KMS-11 (cell line): Measurements from ENCODE around the gene DUS3L.

ENCODE experiments used
- H2AFZ ChIP-seq: fragments of 200-600 bp; sonication (generic); 2 replicates; pipeline ENCODE4 v1.6.1; 2016; ENCODE audit warnings: antibody characterized with exemption, mixed run types, low read depth
- H3K27ac ChIP-seq: fragments of 200-600 bp; sonication (generic); 2 replicates; pipeline ENCODE4 v1.6.1; 2016; ENCODE audit warnings: mild to moderate bottlenecking, mixed run types
- H3K27me3 ChIP-seq: fragments of 200-600 bp; sonication (generic); 2 replicates; pipeline ENCODE4 v1.6.1; 2017; ENCODE audit warnings: mild to moderate bottlenecking, low read depth, mixed run types, moderate library complexity; ENCODE audit not compliant: insufficient read depth
- H3K36me3 ChIP-seq: fragments of 200-600 bp; sonication (generic); 2 replicates; pipeline ENCODE4 v1.6.1; 2017; ENCODE audit warnings: mild to moderate bottlenecking, mixed run types; ENCODE audit not compliant: insufficient read depth
- H3K4me1 ChIP-seq: fragments of 200-600 bp; sonication (generic); 2 replicates; pipeline ENCODE4 v1.6.1; 2016; ENCODE audit warnings: mild to moderate bottlenecking, low read depth, mixed run types; ENCODE audit not compliant: poor library complexity, severe bottlenecking
- H3K4me2 ChIP-seq: fragments of 200-600 bp; sonication (generic); 2 replicates; pipeline ENCODE4 v1.7.0; 2016; ENCODE audit warnings: mild to moderate bottlenecking, mixed run types
- H3K4me3 ChIP-seq: fragments of 200-600 bp; sonication (generic); IDR thresholded peaks from 2 replicates; pipeline ENCODE4 v1.6.1; 2017; ENCODE audit warnings: low read depth, low read length, mixed read lengths; ENCODE audit not compliant: insufficient read depth
- H3K79me2 ChIP-seq: fragments of 200-600 bp; sonication (generic); 2 replicates; pipeline ENCODE4 v1.6.1; 2016; ENCODE audit warnings: low read depth, mixed run types; ENCODE audit not compliant: insufficient read depth
- H3K9ac ChIP-seq: fragments of 200-600 bp; sonication (generic); 2 replicates; pipeline ENCODE4 v1.6.1; 2016; ENCODE audit warnings: mild to moderate bottlenecking, mixed run types
- H4K20me1 ChIP-seq: fragments of 200-600 bp; sonication (generic); 2 replicates; pipeline ENCODE4 v1.6.1; 2016; ENCODE audit warnings: mild to moderate bottlenecking, mixed run types; ENCODE audit not compliant: insufficient read depth
- TF ChIP-seq, protein P1 (sequence below): fragments of 200-600 bp; sonication (generic); conservative IDR thresholded peaks from 2 replicates; pipeline ENCODE4 v1.6.1; 2017; ENCODE audit warnings: low read depth, mild to moderate bottlenecking, antibody characterized with exemption, low read length, moderate library complexity, mixed read lengths

Gene DUS3L

DNA sequence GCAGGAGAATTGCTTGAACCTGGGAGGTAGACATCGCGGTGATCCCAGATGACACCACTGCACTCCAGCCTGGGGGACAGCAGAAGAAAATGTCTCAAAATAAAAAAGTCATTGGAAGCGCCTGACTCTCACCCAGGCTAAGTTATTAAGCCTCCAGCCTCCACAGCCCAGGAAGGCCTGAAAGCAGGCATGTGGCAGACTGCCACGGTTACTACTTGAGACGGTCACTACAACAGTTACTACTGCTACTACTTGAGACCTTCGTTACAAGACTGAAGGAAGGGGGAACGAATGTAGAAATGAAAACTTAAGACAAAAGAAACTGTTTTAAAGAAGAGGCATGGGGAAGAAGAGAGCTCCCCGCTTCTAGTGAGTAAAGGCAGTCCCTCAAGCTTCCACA is 16.0 kb downstream of the DUS3L start:
- Histone ChIP-seq H2AFZ (no peak overlapping the region), H3K9ac (no peak overlapping the region), H3K79me2 (no peaks in the 10 kb centered on the region), H3K4me2 (no peak overlapping the region), H3K27ac (no peak overlapping the region), H3K4me1 (no peaks in the 10 kb centered on the region), H3K36me3 (no peaks in the 10 kb centered on the region), H3K4me3 (no peak overlapping the region), H4K20me1 (no peaks in the 10 kb centered on the region), H3K27me3 (no peaks in the 10 kb centered on the region; the same call in 1 of the 2 replicates)
- TF ChIP-seq, protein P1, sequence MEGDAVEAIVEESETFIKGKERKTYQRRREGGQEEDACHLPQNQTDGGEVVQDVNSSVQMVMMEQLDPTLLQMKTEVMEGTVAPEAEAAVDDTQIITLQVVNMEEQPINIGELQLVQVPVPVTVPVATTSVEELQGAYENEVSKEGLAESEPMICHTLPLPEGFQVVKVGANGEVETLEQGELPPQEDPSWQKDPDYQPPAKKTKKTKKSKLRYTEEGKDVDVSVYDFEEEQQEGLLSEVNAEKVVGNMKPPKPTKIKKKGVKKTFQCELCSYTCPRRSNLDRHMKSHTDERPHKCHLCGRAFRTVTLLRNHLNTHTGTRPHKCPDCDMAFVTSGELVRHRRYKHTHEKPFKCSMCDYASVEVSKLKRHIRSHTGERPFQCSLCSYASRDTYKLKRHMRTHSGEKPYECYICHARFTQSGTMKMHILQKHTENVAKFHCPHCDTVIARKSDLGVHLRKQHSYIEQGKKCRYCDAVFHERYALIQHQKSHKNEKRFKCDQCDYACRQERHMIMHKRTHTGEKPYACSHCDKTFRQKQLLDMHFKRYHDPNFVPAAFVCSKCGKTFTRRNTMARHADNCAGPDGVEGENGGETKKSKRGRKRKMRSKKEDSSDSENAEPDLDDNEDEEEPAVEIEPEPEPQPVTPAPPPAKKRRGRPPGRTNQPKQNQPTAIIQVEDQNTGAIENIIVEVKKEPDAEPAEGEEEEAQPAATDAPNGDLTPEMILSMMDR: no peak

- Histone ChIP-seq H2AFZ (peak overlapping the region; percentile 64), H3K27me3 (no peaks in the 10 kb centered on the region; the same call in 1 of the 2 replicates), H3K27ac (no peak overlapping the region), H3K36me3 (no peaks in the 10 kb centered on the region), H3K9ac (no peak overlapping the region), H3K4me3 (no peak overlapping the region), H3K4me1 (no peaks in the 10 kb centered on the region), H3K79me2 (no peaks in the 10 kb centered on the region), H4K20me1 (no peaks in the 10 kb centered on the region), H3K4me2 (peak overlapping the region; percentile 21; the same call in 1 of the 2 replicates)
- TF ChIP-seq, protein P1: no peak
Measured at GRCh38 chr19:5773276-5773675, 17.7 kb downstream of the DUS3L start.

- no peak overlapping the region for H3K4me2 ChIP-seq
- no peak overlapping the region for H2AFZ ChIP-seq
- no peaks in the 10 kb centered on the region for H3K79me2 ChIP-seq
- TF ChIP-seq, protein P1: no peak
- H3K9ac ChIP-seq: no peak overlapping the region
- no peaks in the 10 kb centered on the region for H4K20me1 ChIP-seq
- H3K4me3 ChIP-seq: no peak overlapping the region
- no peaks in the 10 kb centered on the region for H3K4me1 ChIP-seq
- H3K27me3 ChIP-seq: no peaks in the 10 kb centered on the region; the same call in 1 of the 2 replicates
- H3K27ac ChIP-seq: no peak overlapping the region
- H3K36me3 ChIP-seq: no peaks in the 10 kb centered on the region
Measured at GRCh38 chr19:5772416-5772815, 18.5 kb downstream of the DUS3L start.

DNA sequence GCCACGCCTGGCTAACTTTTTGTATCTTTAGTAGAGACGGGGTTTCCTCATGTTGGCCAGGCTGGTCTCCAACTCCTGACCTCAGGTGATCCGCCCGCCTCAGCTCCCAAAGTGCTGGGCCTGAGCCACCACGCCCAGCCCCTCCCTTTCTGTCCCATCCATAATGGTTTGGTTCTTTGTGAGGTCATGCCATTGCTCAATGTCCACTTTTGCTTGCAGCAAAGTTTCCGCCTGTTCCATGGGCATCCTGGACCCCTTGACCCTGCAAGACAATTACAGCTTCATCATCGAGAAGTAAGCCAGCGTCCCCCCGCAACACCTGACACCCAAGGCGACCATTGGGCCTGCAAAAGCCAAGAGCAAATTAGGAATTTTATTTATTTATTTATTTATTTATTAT is 23.0 kb downstream of the DUS3L start:
- Histone ChIP-seq H3K27me3 (no peaks in the 10 kb centered on the region; the same call in 1 of the 2 replicates), H3K79me2 (no peaks in the 10 kb centered on the region), H3K27ac (no peak overlapping the region), H3K36me3 (no peaks in the 10 kb centered on the region), H3K4me2 (no peak overlapping the region), H2AFZ (no peak overlapping the region), H3K4me1 (no peaks in the 10 kb centered on the region), H4K20me1 (no peaks in the 10 kb centered on the region), H3K4me3 (no peak overlapping the region), H3K9ac (no peak overlapping the region)
- TF ChIP-seq, protein P1: no peak

DNA sequence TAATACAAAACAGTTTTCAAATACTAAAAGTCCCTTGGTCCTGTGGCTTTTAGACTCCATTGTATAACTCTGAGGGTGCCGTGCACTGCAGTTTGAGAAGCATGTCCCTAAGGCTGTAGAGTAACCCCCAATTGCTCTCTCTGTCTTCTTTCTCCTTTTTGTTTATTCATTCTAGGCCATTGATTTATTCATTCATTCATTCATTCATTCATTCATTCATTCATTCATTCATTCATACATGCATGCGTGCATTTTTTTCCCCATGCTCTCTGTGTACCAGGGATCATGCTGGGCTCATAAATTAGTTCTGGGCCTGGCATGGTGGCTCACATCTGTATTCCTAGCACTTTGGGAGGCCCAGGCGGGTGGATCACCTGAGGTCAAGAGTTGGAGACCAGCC is 25.7 kb downstream of the DUS3L start:
- TF ChIP-seq, protein P1: no peak
- Histone ChIP-seq H3K4me1 (no peaks in the 10 kb centered on the region), H3K27me3 (peaks cover 7% of the 10 kb centered on the region; the same call in 1 of the 2 replicates), H3K4me3 (no peak overlapping the region), H3K9ac (no peak overlapping the region), H4K20me1 (no peaks in the 10 kb centered on the region), H3K79me2 (no peaks in the 10 kb centered on the region), H3K4me2 (no peak overlapping the region), H3K36me3 (no peaks in the 10 kb centered on the region), H3K27ac (no peak overlapping the region), H2AFZ (no peak overlapping the region)
